ENCODE results near the gene TOM1L2.

The TOM1L2 gene

GRCh38 chr17:17989618-17990017 is 17.4 kb upstream of the TOM1L2 start:
- Histone ChIP-seq H3K4me1 (ENCODE audit: low read depth, poor library complexity, severe bottlenecking) (no peaks in the 10 kb centered on the region), H3K4me3 (IDR thresholded peaks at IDR 0.05; ENCODE audit: insufficient read depth, low read depth, low read length) (no peak overlapping the region), H3K36me3 (ENCODE audit: insufficient read depth) (no peaks in the 10 kb centered on the region), H3K27me3 (ENCODE audit: insufficient read depth, low read depth) (no peaks in the 10 kb centered on the region), H4K20me1 (ENCODE audit: insufficient read depth) (no peaks in the 10 kb centered on the region), H3K9ac (no peak overlapping the region), H3K79me2 (ENCODE audit: insufficient read depth, low read depth) (no peaks in the 10 kb centered on the region), H3K27ac (no peak overlapping the region), H2AFZ (ENCODE audit: low read depth) (no peak overlapping the region), H3K4me2 (no peak overlapping the region)
- no peak for TF ChIP-seq CTCF (conservative IDR thresholded peaks at IDR 0.05; ENCODE audit: low read depth, low read length)

GRCh38 chr17:17989081-17989480 is 16.9 kb upstream of the TOM1L2 start:
- Histone ChIP-seq H3K4me2 (no peak overlapping the region), H3K27me3 (ENCODE audit: insufficient read depth, low read depth) (no peaks in the 10 kb centered on the region), H3K36me3 (ENCODE audit: insufficient read depth) (no peaks in the 10 kb centered on the region), H3K27ac (no peak overlapping the region), H3K9ac (no peak overlapping the region), H3K4me3 (IDR thresholded peaks at IDR 0.05; ENCODE audit: insufficient read depth, low read depth, low read length) (no peak overlapping the region), H3K4me1 (ENCODE audit: low read depth, poor library complexity, severe bottlenecking) (no peaks in the 10 kb centered on the region), H2AFZ (ENCODE audit: low read depth) (no peak overlapping the region), H3K79me2 (ENCODE audit: insufficient read depth, low read depth) (no peaks in the 10 kb centered on the region), H4K20me1 (ENCODE audit: insufficient read depth) (no peaks in the 10 kb centered on the region)
- no peak for TF ChIP-seq CTCF (conservative IDR thresholded peaks at IDR 0.05; ENCODE audit: low read depth, low read length)

GRCh38 chr17:17988427-17988945 is 16.3 kb upstream of the TOM1L2 start:
- no peaks in the 10 kb centered on the region for H4K20me1 ChIP-seq (ENCODE audit: insufficient read depth)
- no peak overlapping the region for H3K4me2 ChIP-seq
- H3K79me2 ChIP-seq (ENCODE audit: insufficient read depth, low read depth): no peaks in the 10 kb centered on the region
- H3K27ac ChIP-seq: no peak overlapping the region
- TF ChIP-seq CTCF (conservative IDR thresholded peaks at IDR 0.05; ENCODE audit: low read depth, low read length): no peak
- no peaks in the 10 kb centered on the region for H3K36me3 ChIP-seq (ENCODE audit: insufficient read depth)
- H2AFZ ChIP-seq (ENCODE audit: low read depth): no peak overlapping the region
- no peaks in the 10 kb centered on the region for H3K4me1 ChIP-seq (ENCODE audit: low read depth, poor library complexity, severe bottlenecking)
- no peak overlapping the region for H3K9ac ChIP-seq
- H3K27me3 ChIP-seq (ENCODE audit: insufficient read depth, low read depth): no peaks in the 10 kb centered on the region
- H3K4me3 ChIP-seq (IDR thresholded peaks at IDR 0.05; ENCODE audit: insufficient read depth, low read depth, low read length): no peak overlapping the region

- Histone ChIP-seq H3K4me3 (IDR thresholded peaks at IDR 0.05; ENCODE audit: insufficient read depth, low read depth, low read length) (no peak overlapping the region), H4K20me1 (ENCODE audit: insufficient read depth) (no peaks in the 10 kb centered on the region), H3K27me3 (ENCODE audit: insufficient read depth, low read depth) (no peaks in the 10 kb centered on the region), H3K4me1 (ENCODE audit: low read depth, poor library complexity, severe bottlenecking) (no peaks in the 10 kb centered on the region), H3K27ac (no peak overlapping the region), H3K9ac (no peak overlapping the region), H2AFZ (ENCODE audit: low read depth) (no peak overlapping the region), H3K36me3 (ENCODE audit: insufficient read depth) (no peaks in the 10 kb centered on the region), H3K79me2 (ENCODE audit: insufficient read depth, low read depth) (no peaks in the 10 kb centered on the region), H3K4me2 (no peak overlapping the region)
- no peak for TF ChIP-seq CTCF (conservative IDR thresholded peaks at IDR 0.05; ENCODE audit: low read depth, low read length)
Observed at GRCh38 chr17:17987901-17988300, 15.7 kb upstream of the TOM1L2 start.
